GM12878 (cell line): Measurements from ENCODE around the gene OSCP1. TPM values are rescaled to one million over a fixed set of nuclear protein-coding genes. Genes with fewer than 3 reads are reported as not detected.

Experiments used
- ATF2 ChIP-seq: IDR thresholded peaks from 2 replicates; pipeline ENCODE4 v1.6.1; 2012; ENCODE audit warnings: low read length, inconsistent platforms
- ATF3 ChIP-seq: IDR thresholded peaks from 2 replicates; pipeline ENCODE4 v1.6.1; 2011; ENCODE audit warnings: low read depth, mild to moderate bottlenecking, low read length, moderate library complexity, borderline replicate concordance; ENCODE audit errors: extremely low read depth
- CHD1 ChIP-seq: IDR thresholded peaks from 2 replicates; pipeline ENCODE4 v1.6.1; 2012; ENCODE audit warnings: low read depth, low read length, improper control_type of control experiment
- CHD4 ChIP-seq: fragments of 200-600 bp; sonication (generic); IDR thresholded peaks from 2 replicates; pipeline ENCODE4 v1.6.1; 2016; ENCODE audit warnings: mild to moderate bottlenecking
- FOXK2 ChIP-seq: fragments of 450-650 bp; IDR thresholded peaks from 2 replicates; pipeline ENCODE4 v1.6.1; 2017; ENCODE audit warnings: mild to moderate bottlenecking, moderate library complexity
- HDAC2 ChIP-seq: fragments of 200-600 bp; sonication (generic); IDR thresholded peaks from 2 replicates; pipeline ENCODE4 v1.6.1; 2017
- MTA2 ChIP-seq: fragments of 450-650 bp; IDR thresholded peaks from 2 replicates; pipeline ENCODE4 v1.6.1; 2016; ENCODE audit warnings: low read depth, mild to moderate bottlenecking, moderate library complexity
- NR2C2 ChIP-seq: IDR thresholded peaks from 2 replicates; pipeline ENCODE4 v1.6.1; 2011; ENCODE audit warnings: borderline replicate concordance, low read depth; ENCODE audit not compliant: control insufficient read depth, insufficient read length
- PKNOX1 ChIP-seq: fragments of 450-650 bp; IDR thresholded peaks from 2 replicates; pipeline ENCODE4 v1.6.1; 2016; ENCODE audit warnings: mild to moderate bottlenecking
- POLR2AphosphoS5 ChIP-seq: IDR thresholded peaks from 2 replicates; pipeline ENCODE4 v1.6.1; 2011; ENCODE audit warnings: mild to moderate bottlenecking, low read length, inconsistent platforms
- RBBP5 ChIP-seq: fragments of 200-600 bp; sonication (generic); conservative IDR thresholded peaks from 2 replicates; pipeline ENCODE4 v1.6.1; 2016
- SIX5 ChIP-seq: IDR thresholded peaks from 2 replicates; pipeline ENCODE4 v1.6.1; 2011; ENCODE audit warnings: mild to moderate bottlenecking, low read depth, low read length, moderate library complexity; ENCODE audit not compliant: severe bottlenecking
- TAF1 ChIP-seq: IDR thresholded peaks from 2 replicates; pipeline ENCODE4 v1.6.1; 2011; ENCODE audit warnings: mild to moderate bottlenecking, low read depth, low read length, borderline replicate concordance
- ZBED1 ChIP-seq: IDR thresholded peaks from 2 replicates; pipeline ENCODE4 v1.6.1; 2016; ENCODE audit warnings: borderline replicate concordance
- ZNF24 ChIP-seq: fragments of 450-650 bp; IDR thresholded peaks from 2 replicates; pipeline ENCODE4 v1.6.1; 2017; ENCODE audit warnings: antibody characterized with exemption, mild to moderate bottlenecking
- ZZZ3 ChIP-seq: IDR thresholded peaks from 2 replicates; pipeline ENCODE4 v1.6.1; 2011; ENCODE audit warnings: low read depth; ENCODE audit not compliant: control insufficient read depth, insufficient read length
- polyA plus RNA-seq, 11 experiments: library from polyadenylated mRNA; depleted of rRNA in 4 of 11; unstranded in 6 of 11; stranded (reverse) in 5 of 11; fragments of >200 nt; fragmentation: Nextera tagmentation in 4 of 11; fragmentation: Illumina TruSeq in 1 of 11; extraction: Ambion mirVana in 4 of 11; extraction: Trizol in 1 of 11; gene quantifications; 1 replicate in 1 of 11; 2 replicates in 10 of 11; pipeline versions ENCODE4 v1.2.1 to v1.2.3, GENCODE V29; 2011 to 2016; ENCODE audit warnings: inconsistent platforms in 2 of 11, missing spikeins in 2 of 11, low read depth in 1 of 11
- total RNA-seq, 4 experiments: library from RNA; depleted of rRNA in 3 of 4; stranded (reverse); fragments of >200 nt in 3 of 4; fragmentation: Illumina TruSeq in 1 of 4; extraction: Trizol in 1 of 4; gene quantifications; 2 replicates each; pipeline versions ENCODE4 v1.2.1 to v1.2.3, GENCODE V29; 2013 to 2021
- TF ChIP-seq, protein P1 (sequence below): fragments of 450-650 bp; formaldehyde crosslinking; IDR thresholded peaks from 2 replicates; pipeline ENCODE4 v1.4.0; 2020; ENCODE audit warnings: mild to moderate bottlenecking, moderate library complexity
- TF ChIP-seq, protein P2 (sequence below): IDR thresholded peaks from 2 replicates; pipeline ENCODE4 v1.6.1; 2012; ENCODE audit warnings: improper control_type of control experiment, low read depth, low read length; ENCODE audit not compliant: insufficient replicate concordance

OSCP1 gene
- total and polyA plus RNA-seq, 10 of the 15 experiments (the other 5 are each of a cell fraction or from before 2014, with no cell fraction given): 1.8 to 5.9 (median 3.0) TPM

DNA sequence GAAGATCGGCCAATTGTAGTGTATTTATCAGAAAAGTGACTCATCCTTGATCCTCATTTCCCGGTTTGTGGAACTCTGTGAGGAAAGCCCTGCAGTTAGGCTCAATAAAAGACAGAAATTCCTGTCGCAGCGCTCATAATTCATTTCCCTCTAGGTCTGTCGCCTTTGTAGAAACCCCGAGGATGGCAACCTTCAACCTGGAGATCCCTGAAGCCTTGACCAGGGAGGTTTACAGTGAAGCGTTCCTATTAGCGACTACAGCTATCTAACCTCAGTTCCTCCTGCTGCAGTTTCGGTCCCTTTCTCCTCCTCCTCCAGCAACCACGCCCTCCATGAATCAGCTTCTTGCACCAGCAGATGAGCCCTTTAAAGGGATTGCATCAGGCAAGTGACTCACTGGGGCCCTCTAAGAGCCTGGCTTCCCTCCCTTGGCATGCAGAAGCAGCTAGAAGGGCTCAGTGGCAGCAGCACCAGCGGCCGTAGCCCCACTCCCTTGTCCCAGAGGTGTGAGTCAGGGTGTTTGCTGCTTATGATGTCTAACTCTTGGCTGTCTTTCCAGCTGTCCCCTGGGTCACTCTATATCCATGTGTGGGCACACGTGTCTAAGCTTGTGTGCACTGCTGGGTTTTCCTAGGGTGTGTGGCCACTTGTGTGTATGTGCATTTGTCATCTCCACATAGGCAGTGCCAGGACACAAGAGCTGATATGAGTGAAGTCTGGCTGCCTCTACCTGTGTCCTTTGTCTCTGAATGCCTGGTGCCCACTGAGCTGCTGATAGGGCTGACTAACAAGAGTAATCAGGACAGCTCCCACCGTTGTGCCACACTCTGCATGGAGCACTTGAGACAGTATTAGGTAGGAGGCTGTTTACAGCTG is 63.7 kb downstream of the OSCP1 start (continued):
- TF ChIP-seq CHD4 (no peak), NR2C2 (no peak), RBBP5 (no peak), SIX5 (no peak), MTA2 (peak; percentile 40), ATF2 (no peak; the same call in 1 of the 2 replicates), ATF3 (no peak), PKNOX1 (peak; percentile 14; the same call in 1 of the 2 replicates), FOXK2 (no peak), ZBED1 (peak; percentile 51; the same call in 1 of the 2 replicates), ZZZ3 (no peak), HDAC2 (no peak), ZNF24 (no peak), POLR2AphosphoS5 (peak; percentile 97), CHD1 (no peak), TAF1 (peak; percentile 60; the same call in 1 of the 2 replicates)
- TF ChIP-seq, protein P1, sequence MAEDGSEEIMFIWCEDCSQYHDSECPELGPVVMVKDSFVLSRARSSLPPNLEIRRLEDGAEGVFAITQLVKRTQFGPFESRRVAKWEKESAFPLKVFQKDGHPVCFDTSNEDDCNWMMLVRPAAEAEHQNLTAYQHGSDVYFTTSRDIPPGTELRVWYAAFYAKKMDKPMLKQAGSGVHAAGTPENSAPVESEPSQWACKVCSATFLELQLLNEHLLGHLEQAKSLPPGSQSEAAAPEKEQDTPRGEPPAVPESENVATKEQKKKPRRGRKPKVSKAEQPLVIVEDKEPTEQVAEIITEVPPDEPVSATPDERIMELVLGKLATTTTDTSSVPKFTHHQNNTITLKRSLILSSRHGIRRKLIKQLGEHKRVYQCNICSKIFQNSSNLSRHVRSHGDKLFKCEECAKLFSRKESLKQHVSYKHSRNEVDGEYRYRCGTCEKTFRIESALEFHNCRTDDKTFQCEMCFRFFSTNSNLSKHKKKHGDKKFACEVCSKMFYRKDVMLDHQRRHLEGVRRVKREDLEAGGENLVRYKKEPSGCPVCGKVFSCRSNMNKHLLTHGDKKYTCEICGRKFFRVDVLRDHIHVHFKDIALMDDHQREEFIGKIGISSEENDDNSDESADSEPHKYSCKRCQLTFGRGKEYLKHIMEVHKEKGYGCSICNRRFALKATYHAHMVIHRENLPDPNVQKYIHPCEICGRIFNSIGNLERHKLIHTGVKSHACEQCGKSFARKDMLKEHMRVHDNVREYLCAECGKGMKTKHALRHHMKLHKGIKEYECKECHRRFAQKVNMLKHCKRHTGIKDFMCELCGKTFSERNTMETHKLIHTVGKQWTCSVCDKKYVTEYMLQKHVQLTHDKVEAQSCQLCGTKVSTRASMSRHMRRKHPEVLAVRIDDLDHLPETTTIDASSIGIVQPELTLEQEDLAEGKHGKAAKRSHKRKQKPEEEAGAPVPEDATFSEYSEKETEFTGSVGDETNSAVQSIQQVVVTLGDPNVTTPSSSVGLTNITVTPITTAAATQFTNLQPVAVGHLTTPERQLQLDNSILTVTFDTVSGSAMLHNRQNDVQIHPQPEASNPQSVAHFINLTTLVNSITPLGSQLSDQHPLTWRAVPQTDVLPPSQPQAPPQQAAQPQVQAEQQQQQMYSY (CRISPR knock-in tag): no peak
- TF ChIP-seq, protein P2, sequence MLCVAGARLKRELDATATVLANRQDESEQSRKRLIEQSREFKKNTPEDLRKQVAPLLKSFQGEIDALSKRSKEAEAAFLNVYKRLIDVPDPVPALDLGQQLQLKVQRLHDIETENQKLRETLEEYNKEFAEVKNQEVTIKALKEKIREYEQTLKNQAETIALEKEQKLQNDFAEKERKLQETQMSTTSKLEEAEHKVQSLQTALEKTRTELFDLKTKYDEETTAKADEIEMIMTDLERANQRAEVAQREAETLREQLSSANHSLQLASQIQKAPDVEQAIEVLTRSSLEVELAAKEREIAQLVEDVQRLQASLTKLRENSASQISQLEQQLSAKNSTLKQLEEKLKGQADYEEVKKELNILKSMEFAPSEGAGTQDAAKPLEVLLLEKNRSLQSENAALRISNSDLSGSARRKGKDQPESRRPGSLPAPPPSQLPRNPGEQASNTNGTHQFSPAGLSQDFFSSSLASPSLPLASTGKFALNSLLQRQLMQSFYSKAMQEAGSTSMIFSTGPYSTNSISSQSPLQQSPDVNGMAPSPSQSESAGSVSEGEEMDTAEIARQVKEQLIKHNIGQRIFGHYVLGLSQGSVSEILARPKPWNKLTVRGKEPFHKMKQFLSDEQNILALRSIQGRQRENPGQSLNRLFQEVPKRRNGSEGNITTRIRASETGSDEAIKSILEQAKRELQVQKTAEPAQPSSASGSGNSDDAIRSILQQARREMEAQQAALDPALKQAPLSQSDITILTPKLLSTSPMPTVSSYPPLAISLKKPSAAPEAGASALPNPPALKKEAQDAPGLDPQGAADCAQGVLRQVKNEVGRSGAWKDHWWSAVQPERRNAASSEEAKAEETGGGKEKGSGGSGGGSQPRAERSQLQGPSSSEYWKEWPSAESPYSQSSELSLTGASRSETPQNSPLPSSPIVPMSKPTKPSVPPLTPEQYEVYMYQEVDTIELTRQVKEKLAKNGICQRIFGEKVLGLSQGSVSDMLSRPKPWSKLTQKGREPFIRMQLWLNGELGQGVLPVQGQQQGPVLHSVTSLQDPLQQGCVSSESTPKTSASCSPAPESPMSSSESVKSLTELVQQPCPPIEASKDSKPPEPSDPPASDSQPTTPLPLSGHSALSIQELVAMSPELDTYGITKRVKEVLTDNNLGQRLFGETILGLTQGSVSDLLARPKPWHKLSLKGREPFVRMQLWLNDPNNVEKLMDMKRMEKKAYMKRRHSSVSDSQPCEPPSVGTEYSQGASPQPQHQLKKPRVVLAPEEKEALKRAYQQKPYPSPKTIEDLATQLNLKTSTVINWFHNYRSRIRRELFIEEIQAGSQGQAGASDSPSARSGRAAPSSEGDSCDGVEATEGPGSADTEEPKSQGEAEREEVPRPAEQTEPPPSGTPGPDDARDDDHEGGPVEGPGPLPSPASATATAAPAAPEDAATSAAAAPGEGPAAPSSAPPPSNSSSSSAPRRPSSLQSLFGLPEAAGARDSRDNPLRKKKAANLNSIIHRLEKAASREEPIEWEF: no peak
